Measurements from ENCODE around the gene FFAR4. TPM values are rescaled to one million over a fixed set of nuclear protein-coding genes. Genes with fewer than 3 reads are reported as not detected.

The FFAR4 gene
- not detected in 2 replicates for total RNA-seq

DNA sequence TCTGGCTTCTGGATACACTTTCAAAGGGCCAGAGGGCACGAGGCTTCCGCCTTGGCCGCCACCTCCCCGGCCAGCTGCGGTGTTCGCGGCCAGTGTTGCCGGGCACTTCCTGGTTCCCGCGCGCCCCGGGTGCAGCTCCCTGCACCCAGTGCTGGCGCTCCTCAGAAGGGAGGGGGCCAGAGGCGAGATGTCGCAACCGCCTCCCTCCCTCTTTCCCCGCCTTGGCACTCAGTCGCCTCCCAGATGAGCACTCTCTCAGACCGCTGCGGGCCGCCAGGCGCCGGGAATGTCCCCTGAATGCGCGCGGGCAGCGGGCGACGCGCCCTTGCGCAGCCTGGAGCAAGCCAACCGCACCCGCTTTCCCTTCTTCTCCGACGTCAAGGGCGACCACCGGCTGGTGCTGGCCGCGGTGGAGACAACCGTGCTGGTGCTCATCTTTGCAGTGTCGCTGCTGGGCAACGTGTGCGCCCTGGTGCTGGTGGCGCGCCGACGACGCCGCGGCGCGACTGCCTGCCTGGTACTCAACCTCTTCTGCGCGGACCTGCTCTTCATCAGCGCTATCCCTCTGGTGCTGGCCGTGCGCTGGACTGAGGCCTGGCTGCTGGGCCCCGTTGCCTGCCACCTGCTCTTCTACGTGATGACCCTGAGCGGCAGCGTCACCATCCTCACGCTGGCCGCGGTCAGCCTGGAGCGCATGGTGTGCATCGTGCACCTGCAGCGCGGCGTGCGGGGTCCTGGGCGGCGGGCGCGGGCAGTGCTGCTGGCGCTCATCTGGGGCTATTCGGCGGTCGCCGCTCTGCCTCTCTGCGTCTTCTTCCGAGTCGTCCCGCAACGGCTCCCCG is at the start of gene FFAR4:
FFAR4 (plus strand) TSS at position 231 of the 842 bp plus-strand sequence; CDS start at position 287, 56 bp downstream.

DNA sequence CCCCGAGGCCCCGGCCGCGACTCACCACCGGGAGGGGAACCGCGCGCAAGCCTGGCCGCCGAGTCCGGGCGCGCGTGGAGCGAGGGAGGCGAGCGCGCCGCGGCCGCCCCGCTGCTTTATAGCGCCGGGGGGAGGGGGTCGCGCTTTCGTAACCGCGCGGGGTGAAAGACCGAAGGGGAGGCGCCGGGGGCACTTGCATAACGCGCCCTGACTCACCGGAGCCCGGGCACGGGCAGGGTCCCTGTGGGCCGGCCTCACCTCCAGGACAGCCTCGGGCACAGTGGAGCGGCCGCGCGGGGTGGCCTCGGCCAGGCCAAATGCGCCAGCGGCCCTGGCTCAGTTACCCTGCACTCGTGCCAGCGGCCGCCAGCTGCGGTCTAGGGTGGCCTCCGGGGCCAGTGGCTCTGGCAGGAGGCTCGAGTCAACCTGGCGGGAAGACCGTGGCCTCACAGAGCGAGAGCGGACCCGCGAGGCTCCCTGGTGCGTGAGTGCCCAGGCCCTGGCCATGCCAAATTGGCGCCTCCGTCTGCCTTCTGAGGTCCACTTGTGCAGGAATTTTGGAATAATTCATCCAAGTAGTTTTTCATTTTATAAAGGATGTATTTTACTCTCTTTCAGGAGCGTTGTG is 34.8 kb downstream of the FFAR4 start, which contains the start of gene RBP4:
RBP4 (minus strand) TSS at position 90 of the 628 bp plus-strand sequence. CDS start 207 bp downstream, outside the sequence.

DNA sequence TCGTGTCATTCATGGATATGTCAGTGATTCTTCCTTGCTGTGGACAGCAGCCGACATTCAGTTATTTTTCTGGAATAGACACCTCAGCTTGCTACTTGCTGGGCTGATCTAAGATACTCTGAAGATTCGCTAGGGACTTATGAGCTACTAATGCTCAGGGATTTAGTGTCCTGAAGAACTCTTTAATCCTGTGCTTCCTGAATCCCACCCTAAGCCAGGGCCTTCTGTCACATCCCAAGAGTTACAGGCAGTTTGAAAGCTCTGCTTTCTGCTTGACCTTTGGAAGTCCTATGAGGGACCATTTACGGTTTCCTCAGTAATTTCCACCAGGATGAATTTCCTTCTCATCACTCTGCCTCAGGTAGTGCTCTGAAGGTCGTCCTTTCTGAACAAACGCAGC is 45.8 kb downstream of the FFAR4 start, which contains the start of gene PDE6C:
PDE6C (plus strand) TSS at position 227 of the 400 bp plus-strand sequence. CDS start 189 bp downstream, outside the sequence.

Other genes starting within 250 kb of the FFAR4 start
- 167 and 198 TPM in 2 replicates for gene MYOF, start 84.3 kb upstream of the FFAR4 start, total RNA-seq
- gene CEP55, start 70.1 kb upstream of the FFAR4 start, total RNA-seq: 2.3 and 8.9 TPM in 2 replicates
- 0.24 TPM in 1 of 2 replicates, not detected in the other for gene RBP4, start 34.6 kb downstream of the FFAR4 start, total RNA-seq
- not detected in 2 replicates for gene PDE6C, start 45.9 kb downstream of the FFAR4 start, total RNA-seq
- 2.7 and 3.0 TPM in 2 replicates for gene FRA10AC1, start 135.9 kb downstream of the FFAR4 start, total RNA-seq
- gene LGI1, start 191.3 kb downstream of the FFAR4 start, total RNA-seq: not detected in 2 replicates